ENCODE results near the gene LIPF.
"Not testable (repeated sequence)": the region's sequence is repeated elsewhere in the genome, so short reads cannot be mapped to it uniquely, and the experiment has no call there.

GRCh38 chr10:88709361-88709760, 45.1 kb downstream of the LIPF start:
- TF ChIP-seq CTCF (conservative IDR thresholded peaks at IDR 0.05; ENCODE audit: low read depth, low read length); MAFK (IDR thresholded peaks at IDR 0.05; ENCODE audit: low read depth, low read length); FOS (IDR thresholded peaks at IDR 0.05; ENCODE audit: low read depth, low read length); CEBPB (IDR thresholded peaks at IDR 0.05; ENCODE audit: low read depth, low read length); POLR2A (IDR thresholded peaks at IDR 0.05; ENCODE audit: low read depth, low read length); ELK1 (IDR thresholded peaks at IDR 0.05; ENCODE audit: borderline replicate concordance, low read depth, low read length); RAD21 (IDR thresholded peaks at IDR 0.05; ENCODE audit: low read length): not testable (repeated sequence)
